GM21526 (cell line): ENCODE measurements around the gene PAGE2.
"Not testable (repeated sequence)": the region's sequence is repeated elsewhere in the genome, so short reads cannot be mapped to it uniquely, and the experiment has no call there.

ENCODE experiments used
- ATAC-seq: cut with Tn5 transposase; IDR thresholded peaks from one replicate; pipeline ENCODE4 v1.9.1; 2021; ENCODE audit warnings: moderate library complexity; ENCODE audit not compliant: unreplicated experiment, low FRiP score

Gene PAGE2

DNA sequence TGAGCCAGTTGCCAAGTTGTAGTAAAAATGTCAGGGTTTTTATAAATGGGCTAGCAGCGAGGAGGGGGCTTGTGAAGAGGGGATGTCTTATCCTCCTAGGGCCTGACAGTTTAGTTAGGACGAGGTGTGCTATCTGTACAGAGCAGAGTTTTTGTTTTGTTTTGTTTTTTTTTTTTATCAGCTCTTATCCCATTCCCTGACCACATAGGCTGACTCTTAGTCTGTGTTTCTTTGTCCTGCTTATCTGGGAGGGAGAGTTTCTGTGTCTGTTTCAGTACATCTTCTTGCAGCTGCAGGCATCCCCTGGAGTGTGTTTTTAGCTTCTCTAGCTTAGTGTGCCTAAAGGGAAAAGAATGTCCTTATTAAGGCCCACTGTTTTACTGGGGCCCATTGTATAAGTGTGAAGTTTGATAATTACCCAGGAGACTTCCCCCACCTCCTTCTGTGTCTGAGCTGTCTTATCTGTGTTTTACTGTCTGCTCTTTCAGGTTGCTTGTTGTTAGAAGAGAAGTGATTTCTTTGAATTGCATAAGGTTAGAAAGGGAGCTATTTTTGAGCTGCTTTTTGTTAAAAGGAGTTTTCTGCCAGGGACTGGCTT, 32.0 kb downstream of the PAGE2 start:
- ATAC-seq: no peak

DNA sequence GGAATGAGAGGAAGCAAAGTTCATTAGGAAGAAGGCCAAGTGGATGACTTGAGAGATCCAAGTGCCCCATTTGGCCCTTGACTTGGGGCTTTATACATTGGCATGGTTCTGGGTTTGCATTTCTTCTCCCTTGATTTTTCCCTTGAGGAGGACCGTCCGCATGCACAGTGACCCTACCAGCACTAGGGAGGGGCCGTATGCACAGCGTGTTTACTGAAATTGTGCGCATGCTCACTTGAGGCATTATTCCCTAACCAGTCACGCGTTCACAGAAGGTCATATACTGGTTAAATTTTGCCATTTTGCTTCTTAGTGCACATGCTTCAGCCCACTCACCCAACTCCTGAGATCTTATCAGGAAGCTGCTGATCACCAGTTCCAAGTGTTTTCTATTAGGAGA, 35.1 kb downstream of the PAGE2 start:
- ATAC-seq: no peak

DNA sequence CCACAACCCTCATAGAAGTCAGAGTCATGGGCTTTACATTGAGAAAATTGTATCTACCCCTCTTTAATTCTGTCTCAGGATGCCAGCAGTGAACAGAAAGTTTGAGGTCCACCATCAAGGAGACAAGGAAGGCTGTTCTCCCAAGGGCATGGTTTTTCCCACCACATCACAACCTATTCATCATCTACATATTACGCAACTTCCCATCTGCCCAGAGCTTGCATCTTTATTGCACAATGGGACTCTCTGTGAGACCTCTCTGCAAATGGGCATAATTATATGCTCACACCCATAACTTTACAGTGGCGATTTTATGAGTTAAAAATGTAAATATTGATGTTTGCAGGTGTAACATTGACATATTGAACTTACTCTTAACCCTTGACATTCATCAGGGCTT, 38.9 kb downstream of the PAGE2 start:
- ATAC-seq: no peak

DNA sequence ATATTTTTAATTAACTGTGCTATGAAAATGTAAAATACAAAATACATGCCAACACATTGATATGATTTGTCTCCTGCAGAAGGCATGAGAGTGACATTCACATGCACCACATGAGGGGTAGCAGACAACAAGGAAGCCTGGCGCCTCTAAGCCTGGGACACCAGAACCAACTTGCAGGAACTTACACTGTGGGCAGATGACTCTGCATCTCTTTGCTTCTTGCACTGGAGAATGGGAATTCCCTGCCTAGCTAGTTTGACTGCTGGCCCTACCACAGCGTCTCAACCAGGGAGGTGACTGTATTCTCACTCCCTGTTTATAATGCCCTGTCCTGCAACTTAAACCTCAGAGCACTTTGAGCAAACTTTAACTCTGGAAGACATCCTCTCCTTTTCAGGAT, 40.5 kb downstream of the PAGE2 start:
- ATAC-seq: no peak

DNA sequence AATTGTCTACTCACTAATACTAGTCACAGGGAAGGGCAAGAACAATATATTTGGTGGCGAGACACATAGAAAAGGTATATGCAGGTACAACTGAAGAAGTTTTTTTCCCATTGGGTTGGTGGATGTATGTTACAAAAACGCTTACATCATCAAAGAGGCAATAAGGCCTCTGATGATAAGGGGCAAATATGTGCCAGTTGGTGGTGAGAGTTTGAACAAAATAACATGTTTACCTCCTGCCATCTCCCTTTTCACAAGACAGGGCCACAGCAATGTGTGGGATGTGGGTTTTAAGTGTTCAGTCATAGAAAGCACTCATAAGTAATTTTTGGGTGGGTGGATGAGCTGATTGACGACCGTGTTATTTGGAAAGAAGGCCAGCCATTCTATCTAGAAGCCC, 41.7 kb downstream of the PAGE2 start:
- ATAC-seq: no peak

DNA sequence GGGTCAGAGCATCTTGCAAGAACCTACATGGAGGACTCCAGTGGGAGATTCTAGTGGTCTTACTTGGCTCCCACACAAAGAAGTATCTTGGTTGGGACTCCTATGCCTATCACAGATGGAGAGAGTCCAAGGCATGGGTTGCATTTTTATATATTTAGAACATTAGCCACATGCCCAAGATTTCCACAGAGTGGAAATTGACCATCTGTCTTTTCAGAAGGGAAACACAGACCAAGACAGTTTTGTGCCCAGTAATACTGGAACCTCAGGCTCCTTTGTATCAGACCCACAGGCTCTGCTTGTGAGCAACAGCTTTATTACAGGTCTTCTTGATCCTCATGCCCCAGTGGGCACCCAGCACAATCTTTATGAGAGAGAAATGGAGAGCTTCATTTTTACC, 43.6 kb downstream of the PAGE2 start:
- no peak for ATAC-seq

DNA sequence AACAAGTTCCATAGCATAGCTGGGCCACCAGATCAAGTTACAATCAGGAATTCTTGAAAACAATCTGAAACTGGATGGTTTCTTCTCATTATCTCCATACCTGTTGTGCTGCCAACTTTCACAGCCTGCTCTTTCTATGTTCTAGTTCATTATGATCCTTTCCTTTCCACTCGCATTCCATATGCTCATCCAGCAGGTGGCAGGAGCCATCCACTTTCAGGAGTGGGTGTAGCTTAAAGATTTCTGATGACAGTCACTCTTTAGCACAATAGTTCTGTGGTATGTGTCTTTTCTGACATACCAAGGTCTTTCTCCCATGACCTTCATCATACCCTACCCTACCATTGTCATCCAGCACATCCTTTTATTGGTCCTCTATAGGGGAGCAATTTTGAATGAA, 46.4 kb downstream of the PAGE2 start:
- ATAC-seq: no peak

DNA sequence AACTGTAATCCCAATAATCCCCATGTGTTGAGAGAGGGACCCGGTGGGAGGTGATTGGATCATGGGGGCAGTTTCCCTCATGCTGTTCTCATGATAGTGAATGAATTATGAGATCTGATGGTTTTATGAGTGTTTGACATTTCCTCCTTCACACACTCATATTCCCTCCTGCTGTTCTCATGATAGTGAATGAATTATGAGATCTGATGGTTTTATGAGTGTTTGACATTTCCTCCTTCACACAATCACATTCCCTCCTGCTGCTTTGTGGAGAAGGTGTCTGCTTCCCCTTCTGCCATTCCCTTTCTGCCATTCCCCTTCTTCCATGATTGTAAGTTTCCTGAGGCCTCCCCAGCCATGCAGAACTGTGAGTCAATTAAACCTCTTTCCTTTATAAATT, 52.0 kb downstream of the PAGE2 start:
- not testable (repeated sequence) for ATAC-seq
